Activated gamma-delta T cell treated with anti-CD3 and anti-CD28 coated beads, Interleukin-2, amount 50 U/mL, for 16 hours (primary cell): Measurements from ENCODE around the gene FAM131C.
"Not testable (repeated sequence)": the region's sequence is repeated elsewhere in the genome, so short reads cannot be mapped to it uniquely, and the experiment has no call there.

Experiments
- DNase-seq: peaks from one replicate; pipeline ENCODE4 v3.0.0-alpha.2; 2020; ENCODE audit warnings: low read depth

The FAM131C gene

DNA sequence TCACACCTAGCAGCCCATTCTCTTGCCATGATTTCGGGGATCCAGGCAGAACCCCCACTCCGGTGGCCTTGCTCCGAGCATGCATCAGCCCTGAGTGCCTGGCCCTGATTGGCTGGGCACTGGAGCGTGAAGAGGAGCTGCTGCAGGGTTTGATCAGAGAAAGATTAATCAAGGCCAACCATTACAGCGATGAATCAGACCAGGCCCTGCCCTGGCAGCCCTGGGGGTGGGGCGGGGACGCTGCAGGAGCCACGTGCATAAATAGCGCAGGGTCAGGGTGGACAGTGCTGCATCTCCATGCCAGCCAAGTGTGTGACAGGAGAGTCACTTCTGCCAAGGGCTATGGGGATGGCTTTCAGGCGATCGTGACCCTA is 3.4 kb upstream of the FAM131C start:
- no peak for DNase-seq

DNA sequence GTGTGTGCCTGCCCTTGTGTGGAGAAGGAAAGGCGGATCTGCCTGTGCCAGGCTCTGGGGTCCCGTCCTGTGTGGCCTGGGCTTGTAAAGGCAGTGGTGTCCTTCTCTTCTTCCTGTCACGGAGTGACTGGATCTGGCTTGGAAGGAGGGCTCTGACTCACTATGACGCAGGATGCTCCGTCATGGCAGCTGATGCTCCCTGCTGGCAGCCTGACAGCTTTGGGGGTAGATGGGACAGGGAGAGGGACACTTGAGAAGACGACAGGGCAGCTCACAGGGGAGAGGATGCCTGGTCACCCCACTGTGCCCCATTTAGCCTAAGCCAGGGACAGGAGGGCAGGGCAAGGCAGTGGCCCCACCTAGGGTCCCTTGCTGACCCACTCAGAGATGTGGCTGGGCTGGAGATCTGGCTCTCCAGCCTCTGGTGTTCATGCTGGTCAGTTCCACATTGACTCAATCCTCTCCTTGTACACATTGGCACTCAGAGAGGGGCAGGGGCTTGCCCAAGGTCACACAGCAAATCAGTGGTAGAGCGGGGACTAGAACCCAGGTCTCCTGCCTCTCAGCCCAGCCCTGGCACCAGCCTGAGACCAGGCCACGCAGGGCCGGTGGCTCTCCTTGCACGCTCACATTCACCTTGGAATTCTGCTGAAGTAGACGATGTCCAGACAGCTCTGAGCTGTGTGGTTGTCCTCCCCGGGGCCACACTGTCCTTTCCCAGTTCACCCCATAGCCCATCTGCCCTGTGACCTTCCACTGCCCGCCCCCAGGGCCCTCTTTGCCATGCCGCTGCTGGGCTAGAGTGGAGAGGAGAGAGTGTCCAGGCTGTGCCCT is 2.8 kb upstream of the FAM131C start:
- DNase-seq = no peak

DNA sequence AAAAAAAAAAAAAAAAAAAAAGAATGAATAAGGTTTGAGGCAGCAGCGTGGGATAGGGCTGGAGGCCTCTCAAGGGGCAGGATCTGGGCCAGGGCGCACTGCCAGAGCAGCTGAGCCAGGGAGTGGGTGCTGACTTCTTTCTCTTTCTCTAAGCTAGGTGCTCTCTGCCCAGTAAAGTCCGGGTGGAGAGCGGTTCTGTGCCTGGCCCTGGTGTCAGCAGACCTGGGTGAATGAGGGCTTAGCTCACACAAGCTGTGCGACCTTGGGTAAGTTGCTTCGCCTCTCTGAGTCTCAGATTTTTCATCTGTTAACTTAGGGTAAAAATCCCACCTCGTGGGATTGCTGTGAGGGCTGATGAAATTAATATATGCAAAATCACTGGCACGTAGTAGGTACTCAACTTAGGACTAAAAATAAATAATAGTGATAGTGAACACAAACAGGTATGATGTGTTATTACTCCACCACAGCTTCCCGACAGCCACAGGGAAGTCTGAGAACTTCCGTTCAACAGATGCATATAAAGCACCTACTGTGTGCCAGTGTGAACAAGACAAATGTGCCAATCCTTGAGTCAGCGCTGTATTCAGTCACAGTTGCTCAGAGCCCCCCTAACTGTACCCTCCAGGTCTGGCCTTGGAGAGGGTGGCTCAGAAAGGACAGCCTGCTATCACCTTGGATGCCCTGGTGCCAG is 2.0 kb upstream of the FAM131C start:
- no peak for DNase-seq

DNA sequence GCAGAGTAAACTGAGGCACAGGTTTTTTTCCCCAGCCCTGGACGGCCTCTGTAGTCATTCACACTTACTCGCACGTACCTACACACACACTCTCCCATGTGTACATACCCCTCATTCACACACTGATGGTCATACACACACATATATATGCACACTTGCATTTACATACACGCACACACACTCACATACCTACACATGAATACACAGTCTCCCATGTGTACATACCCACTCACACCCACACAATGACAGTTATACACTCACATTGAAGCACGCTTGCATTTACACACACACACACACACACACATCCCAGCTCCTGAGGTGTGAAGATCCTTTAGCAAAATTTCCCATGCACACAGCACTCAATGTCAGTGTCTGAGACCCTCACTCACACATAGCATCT is 766 bp upstream of the FAM131C start:
- no peak for DNase-seq

GRCh38 chr1:16072616-16073484 is 601 bp downstream of the FAM131C start:
- no peak for DNase-seq

DNA sequence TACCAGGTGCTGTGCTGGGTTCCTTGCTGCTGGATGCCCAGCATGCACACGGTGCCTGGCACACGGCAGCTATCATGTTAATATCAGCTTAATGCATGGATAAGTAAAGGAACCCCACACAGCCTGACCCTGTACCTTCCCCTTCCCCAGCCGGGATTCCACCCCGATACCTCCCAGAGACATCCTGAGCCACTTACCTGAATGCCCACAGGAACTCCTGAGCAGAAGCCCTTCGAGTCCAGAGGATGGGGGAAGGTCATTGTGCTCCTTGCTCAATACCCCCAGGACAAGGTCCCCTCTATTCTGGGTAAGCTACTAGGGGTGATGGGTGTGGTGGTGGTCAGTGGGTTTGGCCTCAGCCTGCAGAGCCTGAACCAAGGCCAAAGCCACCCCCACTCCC is 1.4 kb downstream of the FAM131C start:
- no peak for DNase-seq

- no peak for DNase-seq
These were observed 1.8 kb downstream of the FAM131C start for GRCh38 chr1:16071614-16072013.

- DNase-seq = no peak
These were observed 2.7 kb downstream of the FAM131C start for GRCh38 chr1:16070640-16071355.

GRCh38 chr1:16068356-16069270 is 4.8 kb downstream of the FAM131C start:
- no peak for DNase-seq

- DNase-seq = no peak
These were observed 5.5 kb downstream of the FAM131C start for GRCh38 chr1:16067933-16068332.

DNA sequence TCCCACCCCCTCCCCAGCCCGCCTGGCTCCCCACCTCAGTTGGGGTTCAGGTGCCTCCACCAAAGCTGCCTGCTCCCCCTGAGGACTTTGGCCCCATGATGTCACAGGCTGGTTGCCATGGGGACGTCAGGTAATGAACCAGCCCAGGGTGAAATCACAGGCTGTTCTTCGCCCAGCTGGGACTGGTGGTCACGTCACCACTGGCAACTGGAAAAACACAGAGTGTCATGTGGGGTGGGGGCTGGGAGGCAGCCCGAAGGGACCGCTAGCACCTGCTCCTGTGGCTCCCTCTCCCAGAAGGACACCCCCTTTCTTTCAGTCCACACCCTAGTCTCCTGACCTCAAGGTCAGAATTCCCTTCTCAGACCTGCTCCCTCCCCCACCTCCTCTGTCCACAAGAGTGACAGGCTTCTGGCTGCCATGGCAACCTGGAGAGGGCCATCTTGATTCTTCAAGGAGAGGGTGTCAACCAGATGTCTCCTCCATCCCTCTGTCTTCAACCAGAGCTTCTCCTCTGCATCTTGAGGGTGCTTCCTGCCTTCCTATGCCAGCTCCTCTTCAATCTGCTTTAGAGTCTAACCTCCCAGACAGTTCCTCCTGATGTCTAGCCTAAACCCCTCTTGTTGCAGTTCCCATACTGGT is 6.2 kb downstream of the FAM131C start:
- DNase-seq = no peak

DNA sequence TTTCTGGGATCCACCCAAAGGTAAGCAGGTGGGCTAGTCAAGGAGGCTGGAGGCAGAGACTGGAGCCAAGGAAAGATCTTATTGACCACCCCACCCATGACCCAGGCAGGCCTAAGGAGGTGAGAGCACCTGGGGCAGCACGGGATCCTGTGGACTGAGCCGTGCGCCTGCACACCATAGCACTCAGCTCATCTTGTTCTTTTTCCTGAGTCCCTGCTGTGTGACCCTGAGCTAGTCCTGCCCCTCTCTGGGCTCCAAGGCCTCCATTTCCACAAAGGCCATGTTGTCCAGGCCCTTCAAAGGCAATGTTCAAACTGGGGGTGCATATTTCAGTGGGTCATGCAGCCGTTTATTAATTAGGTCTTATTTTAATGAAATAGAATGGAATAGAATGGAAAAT is 7.2 kb downstream of the FAM131C start:
- no peak for DNase-seq

DNA sequence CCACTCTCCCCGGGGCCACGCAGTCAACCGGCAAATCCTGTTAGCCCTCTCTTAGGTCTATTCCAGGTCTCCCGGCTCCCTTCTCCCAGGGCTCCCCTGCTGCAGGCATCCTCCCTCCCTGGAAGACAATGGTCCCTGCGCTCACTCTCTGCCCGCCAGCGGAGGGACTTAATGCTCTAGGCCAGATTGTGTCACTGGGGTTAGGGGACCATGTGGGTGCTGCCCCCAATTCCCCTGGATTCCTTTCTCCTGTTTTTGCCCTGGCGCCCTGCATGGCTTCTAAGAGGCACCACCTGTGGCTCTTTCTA is 8.2 kb downstream of the FAM131C start:
- no peak for DNase-seq

DNA sequence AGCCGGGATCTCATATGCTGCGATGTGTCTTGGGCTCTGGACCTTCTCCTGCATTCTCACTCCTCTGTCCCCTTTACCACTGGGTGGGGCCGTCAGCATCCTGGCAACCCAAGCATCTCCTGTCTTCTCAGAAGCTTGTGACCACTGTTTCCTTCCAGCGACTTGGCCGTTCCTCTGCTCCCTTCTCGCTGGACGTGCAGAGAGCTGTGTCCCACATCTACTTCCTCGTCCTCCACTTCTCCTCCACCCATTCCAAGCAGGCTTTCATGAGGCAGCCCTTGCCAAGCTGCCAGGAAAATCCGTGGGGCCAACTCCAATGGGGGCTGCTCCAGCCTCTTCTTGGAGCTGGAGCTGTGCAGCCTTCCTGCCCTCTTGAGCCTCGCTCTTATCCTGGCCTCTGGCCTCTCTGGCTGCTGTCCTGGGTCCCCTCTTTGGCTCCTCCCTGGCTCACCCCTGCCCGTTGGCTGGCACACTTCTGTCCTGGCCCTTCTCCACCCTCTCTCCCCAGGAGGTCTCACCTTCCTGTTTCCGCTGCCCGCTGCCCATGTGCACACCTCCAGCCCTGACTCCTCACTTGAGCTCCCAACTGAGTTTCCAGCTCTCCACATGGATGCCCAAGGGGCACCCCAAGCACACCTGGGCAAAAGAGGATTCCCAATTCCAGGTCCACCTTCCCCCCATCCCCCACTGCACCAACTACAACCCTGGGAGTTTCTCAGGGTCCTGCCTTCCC is 8.7 kb downstream of the FAM131C start:
- DNase-seq = no peak

- no peak for DNase-seq
These were observed 9.5 kb downstream of the FAM131C start for GRCh38 chr1:16063921-16064320.

- no peak for DNase-seq
These were observed 10.1 kb downstream of the FAM131C start for GRCh38 chr1:16063226-16063829.

DNA sequence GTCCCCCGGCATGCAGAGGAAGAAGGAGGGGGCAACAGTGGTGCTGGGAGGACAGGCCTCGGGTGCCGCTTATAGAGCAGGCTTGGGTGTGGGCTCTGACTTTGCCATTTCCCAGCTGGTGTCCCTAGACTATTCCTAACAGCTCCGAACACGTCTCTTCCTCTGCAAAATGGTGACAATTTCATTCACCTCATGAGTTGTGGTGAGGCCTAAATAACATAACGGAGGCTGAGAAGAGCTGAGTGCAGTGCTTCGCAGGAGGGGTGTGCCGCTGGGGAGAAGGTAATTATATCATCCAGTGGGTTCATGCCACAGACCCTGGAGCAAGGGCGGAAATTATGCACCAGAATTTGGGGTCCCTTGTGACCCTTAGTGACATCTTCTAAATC is 10.8 kb downstream of the FAM131C start:
- DNase-seq = not testable (repeated sequence)

DNA sequence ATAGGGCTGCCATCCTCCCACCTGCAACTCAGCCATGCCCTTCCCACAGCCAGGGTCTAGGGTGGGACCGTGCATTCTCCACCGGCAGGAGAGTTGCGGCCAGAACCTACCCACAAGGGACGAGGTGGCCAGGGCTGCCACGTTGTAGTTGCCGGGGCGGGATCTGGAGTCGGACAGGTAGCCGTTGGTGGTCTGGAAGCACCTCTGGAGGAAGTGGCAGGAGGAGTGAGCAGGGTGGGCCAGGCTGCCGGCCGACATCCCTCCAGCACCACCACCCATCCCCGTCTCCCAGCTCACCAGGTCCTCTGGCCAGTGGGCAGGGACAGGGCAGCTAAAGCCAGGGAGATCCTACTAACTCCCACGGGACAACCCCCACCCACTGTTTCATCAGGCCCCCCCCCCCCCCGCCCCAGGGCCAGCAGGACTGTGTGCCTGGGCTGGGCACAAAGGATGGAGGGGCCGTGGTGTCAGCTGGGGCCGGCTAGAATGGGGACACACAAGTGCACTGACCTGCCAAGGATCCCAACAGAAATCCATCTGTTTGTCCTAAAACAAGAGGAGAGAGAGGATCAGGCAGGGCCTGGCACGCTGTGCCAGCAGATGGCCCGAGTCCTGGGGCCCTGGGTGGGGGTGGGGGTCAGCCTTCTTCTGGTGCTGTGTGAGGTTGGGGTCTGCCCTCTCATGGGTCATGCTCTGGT is 11.3 kb downstream of the FAM131C start:
- not testable (repeated sequence) for DNase-seq

- DNase-seq = no peak
These were observed 12.2 kb downstream of the FAM131C start for GRCh38 chr1:16061266-16061665.
